Keratinocyte (primary cell): ENCODE measurements around the gene CNEP1R1.

ENCODE experiments used
- CTCF ChIP-seq, 3 experiments: IDR thresholded peaks in 1 of 3; conservative IDR thresholded peaks in 1 of 3; optimal IDR thresholded peaks in 1 of 3; 2 replicates in 2 of 3; 3 replicates in 1 of 3; pipeline versions ENCODE3 to v1.5.1; 2011; ENCODE audit warnings: low read length in 3 of 3, mild to moderate bottlenecking in 3 of 3, moderate library complexity in 2 of 3, control low read depth in 1 of 3, inconsistent platforms in 1 of 3; ENCODE audit not compliant: insufficient read depth in 2 of 3; ENCODE audit errors: extremely low read depth in 1 of 3
- EZH2 ChIP-seq: IDR thresholded peaks from one replicate; pipeline ENCODE4 v1.6.1; 2012; ENCODE audit warnings: inconsistent platforms, mild to moderate bottlenecking, low read length, moderate library complexity

GRCh38 chr16:50012182-50012581 lies 12.8 kb upstream of the CNEP1R1 start:
- TF ChIP-seq CTCF (optimal IDR thresholded peaks at IDR 0.05 in 1 of 3, IDR thresholded peaks at IDR 0.05 in 1 of 3, conservative IDR thresholded peaks at IDR 0.05 in 1 of 3; ENCODE audit: extremely low read depth in 1 of 3, insufficient read depth in 2 of 3, low read length in 3 of 3), result no peak
- TF ChIP-seq EZH2, result no peak
